Amygdala (tissue), 56 donors: ENCODE data around the gene PTPN1.

Source experiments
- DNase-seq, 56 donors: peaks; one replicate each; lab custom pipeline; 2025; lab: John Stamatoyannopoulos, UW

The PTPN1 gene

DNA sequence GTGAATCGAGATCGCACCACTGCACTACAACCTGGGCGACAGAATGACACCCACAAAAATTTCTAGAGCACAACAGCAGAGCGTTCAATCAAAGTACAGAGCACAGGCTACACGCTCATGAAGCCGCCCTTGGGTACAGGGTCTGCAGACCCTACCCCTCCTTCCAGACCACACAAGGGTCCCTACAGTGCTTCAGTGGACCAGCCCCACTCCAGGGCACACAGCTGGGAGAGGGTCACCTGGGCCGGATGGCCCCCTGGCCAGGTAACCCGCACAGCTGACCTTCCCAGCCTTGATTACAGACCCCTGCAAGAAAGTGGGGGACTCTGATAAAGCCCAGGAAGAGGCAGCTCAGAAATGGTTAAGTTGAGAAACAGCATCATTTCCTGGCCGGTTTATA, 117.6 kb downstream of the PTPN1 start:
- no peak for DNase-seq

GRCh38 chr20:50628332-50628731, 118.1 kb downstream of the PTPN1 start:
- DNase-seq, result no peak

DNA sequence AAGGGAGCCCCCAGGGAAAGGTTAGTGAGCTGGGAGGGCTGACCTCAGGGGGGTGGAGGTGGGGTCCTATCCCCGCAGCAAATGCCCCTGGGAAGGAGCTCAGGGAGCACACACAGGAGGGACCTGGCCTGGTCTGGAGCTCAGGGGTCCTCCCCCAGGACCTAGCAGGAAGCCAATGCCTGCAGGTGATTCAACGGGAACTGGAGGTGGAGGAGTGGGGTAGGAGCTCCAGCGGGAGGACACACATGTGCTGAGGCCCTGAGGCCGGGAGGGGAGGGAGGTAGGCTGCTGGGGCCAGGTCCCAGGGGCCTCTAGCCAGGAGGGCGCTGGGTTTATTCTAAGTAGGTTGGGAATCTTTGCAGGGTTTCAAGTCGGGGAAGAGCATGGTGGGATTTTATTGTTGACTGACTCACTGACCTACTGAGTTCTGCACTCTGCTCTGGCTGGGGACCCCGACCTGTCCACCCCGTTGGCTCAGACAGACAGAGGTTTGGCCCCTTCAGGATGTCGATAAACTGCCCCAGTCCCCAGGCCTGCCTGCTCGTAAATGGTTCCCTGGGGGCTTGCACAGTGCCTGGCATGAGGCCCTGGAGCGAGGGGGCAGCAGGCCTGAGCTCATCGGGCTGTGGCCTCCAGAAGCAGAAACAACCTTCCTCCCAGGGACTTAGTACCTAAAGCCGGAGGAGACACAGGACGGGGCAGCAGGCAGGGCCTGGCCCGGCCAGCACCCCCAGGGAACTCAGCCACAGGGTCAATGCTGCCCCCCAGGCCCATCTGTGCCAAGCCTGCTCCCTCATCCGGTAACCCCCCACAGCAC, 118.9 kb downstream of the PTPN1 start:
- no peak for DNase-seq

DNA sequence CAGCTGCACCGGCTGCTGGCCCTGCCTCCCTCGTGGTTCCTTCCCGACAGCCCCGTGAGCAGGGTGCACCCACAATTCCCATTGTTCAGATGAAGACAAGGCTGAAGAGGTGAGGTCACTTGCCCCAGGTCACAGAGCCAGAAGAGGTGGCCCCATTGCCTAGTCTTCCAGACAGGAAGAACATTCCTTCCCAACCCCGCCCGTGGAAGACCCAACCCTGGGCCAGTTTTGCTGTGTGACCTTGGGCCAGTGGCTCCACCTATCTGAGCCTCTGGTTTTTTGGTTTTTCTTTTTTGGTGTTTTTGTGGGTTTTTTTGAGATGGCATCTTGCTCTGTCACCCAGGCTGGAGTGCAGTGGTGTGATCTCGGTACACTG, 119.5 kb downstream of the PTPN1 start:
- no peak for DNase-seq

GRCh38 chr20:50630578-50631263, 120.5 kb downstream of the PTPN1 start:
- no peak for DNase-seq

- DNase-seq, result no peak
These were observed 122.1 kb downstream of the PTPN1 start for GRCh38 chr20:50632236-50632635.

DNA sequence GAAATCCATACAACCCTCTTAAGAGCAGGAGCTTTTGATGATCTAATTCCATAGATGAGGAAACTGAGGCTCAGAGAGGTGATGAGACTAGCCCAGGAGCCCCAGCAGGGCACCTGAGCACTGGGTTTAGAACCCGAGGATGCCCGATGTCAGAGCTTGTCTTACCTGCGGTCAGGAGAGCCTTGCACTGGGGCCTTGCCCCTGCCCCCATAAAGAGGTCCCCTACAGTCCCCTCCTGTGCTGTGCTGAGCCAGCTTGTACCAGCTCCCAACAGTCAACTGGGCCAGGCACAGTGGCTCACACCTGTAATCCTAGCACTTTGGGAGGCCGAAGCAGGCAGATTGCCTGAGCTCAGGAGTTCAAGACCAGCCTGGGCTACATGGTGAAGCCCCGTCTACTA, 122.5 kb downstream of the PTPN1 start:
- DNase-seq, result no peak

- DNase-seq, result no peak
These were observed 123.2 kb downstream of the PTPN1 start for GRCh38 chr20:50633361-50633760.

DNA sequence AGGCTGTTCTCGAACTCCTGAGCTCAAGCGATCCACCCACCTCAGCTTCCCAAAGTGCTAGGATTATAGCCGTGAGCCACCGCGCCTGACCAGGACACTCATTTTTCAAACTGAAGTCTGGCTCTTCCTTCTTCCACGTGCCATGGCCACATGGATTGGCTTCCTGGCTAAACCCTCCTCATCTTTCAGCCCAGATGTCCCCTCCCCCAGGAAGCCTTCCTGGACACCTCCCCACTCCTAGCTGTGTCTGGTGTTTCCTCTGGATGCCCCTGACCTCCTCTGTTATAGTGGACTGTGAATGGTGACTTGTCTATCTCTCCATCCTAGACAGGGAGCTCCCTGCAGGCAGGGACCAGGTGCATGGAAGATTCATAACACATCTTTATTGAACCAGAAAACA, 124.0 kb downstream of the PTPN1 start:
- no peak for DNase-seq
